GM21423 (cell line): ENCODE measurements around the gene SMARCB1.
A peak's percentile ranks its signal among the peaks of the same experiment; 100 is the strongest.
"Not testable (repeated sequence)": the region's sequence is repeated elsewhere in the genome, so short reads cannot be mapped to it uniquely, and the experiment has no call there.

Source experiments
- ATAC-seq: cut with Tn5 transposase; IDR thresholded peaks from one replicate; pipeline ENCODE4 v1.9.1; 2021; ENCODE audit warnings: mild to moderate bottlenecking, moderate library complexity; ENCODE audit not compliant: unreplicated experiment

Gene SMARCB1

DNA sequence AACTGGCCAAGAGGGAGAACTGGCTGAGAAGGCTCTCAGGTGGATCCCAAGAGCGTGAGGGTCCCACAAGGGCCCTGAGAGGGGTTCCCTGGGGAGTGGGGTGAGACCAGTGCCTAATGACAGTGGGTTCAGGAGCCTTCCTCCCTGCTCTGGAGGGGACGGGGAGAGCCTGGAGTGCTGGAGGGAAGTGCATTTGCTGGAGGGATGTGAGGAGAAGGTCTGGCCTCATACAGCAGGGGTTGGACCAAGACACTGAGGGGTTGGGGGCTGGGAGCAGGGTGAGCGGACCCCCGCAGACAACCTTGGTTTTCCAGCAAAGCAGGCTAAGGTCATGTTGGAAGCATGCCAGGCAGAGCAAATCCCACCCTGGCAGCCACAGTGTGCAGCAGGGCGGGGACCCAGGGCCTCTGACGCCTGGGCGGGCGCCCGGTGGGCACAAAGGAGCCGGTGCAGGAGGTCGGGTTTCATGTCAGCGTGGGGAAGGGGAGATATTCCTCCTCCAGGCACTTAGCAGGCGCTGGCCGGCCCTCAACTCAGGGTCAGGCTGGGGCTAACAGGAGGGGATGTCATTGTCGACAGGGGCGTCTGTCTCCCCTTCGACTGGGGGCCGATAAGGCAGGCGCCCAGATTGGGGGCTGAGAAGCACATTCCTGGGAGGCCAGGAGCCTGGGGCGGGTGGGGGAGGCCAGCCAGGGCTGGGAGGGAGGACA is 55.1 kb downstream of the SMARCB1 start:
- no peak for ATAC-seq

DNA sequence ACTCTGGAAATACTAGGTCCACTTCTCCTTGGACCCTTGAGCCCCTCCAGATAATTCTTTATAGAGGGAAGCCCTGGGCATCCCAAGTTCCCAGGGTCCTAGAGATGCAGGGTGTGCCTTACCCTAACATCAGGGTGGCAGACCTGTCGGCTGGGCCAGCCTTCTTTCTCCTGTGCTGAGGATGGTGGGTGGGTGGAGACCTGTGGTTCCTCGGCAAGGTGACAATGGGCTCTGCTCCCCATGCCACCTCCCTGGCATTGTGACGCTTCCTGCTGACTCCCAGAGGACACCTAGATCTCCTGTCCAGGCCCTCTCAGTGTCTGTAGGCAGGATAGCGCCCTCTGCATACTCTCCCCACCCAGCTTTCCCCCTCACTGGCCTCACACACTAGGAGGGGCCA is 55.8 kb downstream of the SMARCB1 start:
- no peak for ATAC-seq

- no peak for ATAC-seq
Measured at GRCh38 chr22:23844739-23845202, 58.0 kb downstream of the SMARCB1 start.

- ATAC-seq = no peak
Measured at GRCh38 chr22:23845265-23846080, 58.7 kb downstream of the SMARCB1 start.

GRCh38 chr22:23846081-23846469 is 59.3 kb downstream of the SMARCB1 start:
- no peak for ATAC-seq

GRCh38 chr22:23847310-23847920 is 60.6 kb downstream of the SMARCB1 start:
- no peak for ATAC-seq

- no peak for ATAC-seq
Measured at GRCh38 chr22:23847991-23848864, 61.5 kb downstream of the SMARCB1 start.

DNA sequence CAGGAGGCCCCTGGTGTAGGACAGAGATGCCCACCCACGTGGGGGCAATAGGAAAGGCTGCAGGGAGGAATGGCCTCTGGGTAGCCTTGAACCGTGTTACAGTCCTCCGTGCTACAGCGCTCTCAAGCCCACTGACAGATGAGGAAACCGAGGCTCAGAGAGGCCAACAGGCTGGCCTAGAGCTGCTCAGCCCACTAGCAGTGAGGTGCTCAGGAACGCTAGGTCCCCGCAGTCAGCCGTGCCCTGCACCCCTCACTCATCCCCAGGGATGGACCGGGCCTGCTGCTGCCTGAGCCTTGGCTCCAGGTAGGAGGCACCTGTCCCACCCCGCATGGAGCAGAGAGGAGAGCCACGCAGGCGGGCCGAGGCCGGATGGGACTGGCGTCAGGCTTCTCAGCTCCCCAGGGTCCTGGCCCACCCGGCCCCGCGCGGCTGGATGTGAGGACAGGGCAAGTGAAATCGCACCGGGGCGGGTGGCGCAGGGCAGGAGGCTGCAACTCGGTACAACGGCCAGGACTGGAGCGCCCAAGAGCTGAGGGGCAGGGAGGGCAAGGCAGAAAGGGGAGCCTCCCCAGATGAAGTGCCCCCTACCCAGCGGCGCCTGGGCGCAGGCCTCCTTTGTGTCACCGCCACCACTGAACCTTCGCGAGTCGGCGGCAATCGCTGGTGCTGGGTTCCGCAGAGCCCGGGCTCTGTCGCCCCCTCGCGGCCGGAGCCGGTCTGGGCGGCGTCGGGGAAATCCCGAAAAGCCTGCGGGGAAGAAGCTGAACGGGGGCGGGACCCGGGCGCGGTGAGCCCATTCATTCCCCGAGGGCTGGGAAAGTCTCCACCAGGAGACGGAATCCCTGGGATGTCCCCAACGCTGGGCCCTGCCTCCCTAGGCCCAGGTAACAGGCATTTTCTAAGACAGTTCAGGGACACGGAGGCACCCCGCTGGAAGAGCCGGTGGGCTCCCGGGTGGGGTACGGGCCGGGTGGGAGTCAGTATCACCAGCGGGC is 62.5 kb downstream of the SMARCB1 start:
- ATAC-seq = no peak

- ATAC-seq = peak; percentile 63
Measured at GRCh38 chr22:23850136-23850611, 63.4 kb downstream of the SMARCB1 start.

GRCh38 chr22:23856721-23857605 is 70.2 kb downstream of the SMARCB1 start:
- ATAC-seq = peak; percentile 38

GRCh38 chr22:23857606-23858483 is 71.1 kb downstream of the SMARCB1 start, which contains the start of gene SLC2A11:
SLC2A11 (plus strand) TSS chr22:23857875; CDS start chr22:23858000, 125 bp downstream.
- ATAC-seq = peak; percentile 91

GRCh38 chr22:23858484-23858815 is 71.7 kb downstream of the SMARCB1 start:
- ATAC-seq = no peak

GRCh38 chr22:23859201-23859600 is 72.4 kb downstream of the SMARCB1 start:
- ATAC-seq = no peak

GRCh38 chr22:23860187-23860586 is 73.4 kb downstream of the SMARCB1 start:
- not testable (repeated sequence) for ATAC-seq

- ATAC-seq = no peak
Measured at GRCh38 chr22:23862103-23862502, 75.3 kb downstream of the SMARCB1 start.

- ATAC-seq = not testable (repeated sequence)
Measured at GRCh38 chr22:23864499-23865154, 77.9 kb downstream of the SMARCB1 start.

- no peak for ATAC-seq
Measured at GRCh38 chr22:23868580-23868979, 81.8 kb downstream of the SMARCB1 start.
